ENCODE results near the gene TMEM267. TPM values are rescaled to one million over a fixed set of nuclear protein-coding genes. Genes with fewer than 3 reads are reported as not detected.

Gene TMEM267, protein sequence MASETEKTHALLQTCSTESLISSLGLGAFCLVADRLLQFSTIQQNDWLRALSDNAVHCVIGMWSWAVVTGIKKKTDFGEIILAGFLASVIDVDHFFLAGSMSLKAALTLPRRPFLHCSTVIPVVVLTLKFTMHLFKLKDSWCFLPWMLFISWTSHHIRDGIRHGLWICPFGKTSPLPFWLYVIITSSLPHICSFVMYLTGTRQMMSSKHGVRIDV
- total RNA-seq (10 to 100 TPM; 18.4 to 19.6 TPM), polyA plus RNA-seq (21.2 TPM)

DNA sequence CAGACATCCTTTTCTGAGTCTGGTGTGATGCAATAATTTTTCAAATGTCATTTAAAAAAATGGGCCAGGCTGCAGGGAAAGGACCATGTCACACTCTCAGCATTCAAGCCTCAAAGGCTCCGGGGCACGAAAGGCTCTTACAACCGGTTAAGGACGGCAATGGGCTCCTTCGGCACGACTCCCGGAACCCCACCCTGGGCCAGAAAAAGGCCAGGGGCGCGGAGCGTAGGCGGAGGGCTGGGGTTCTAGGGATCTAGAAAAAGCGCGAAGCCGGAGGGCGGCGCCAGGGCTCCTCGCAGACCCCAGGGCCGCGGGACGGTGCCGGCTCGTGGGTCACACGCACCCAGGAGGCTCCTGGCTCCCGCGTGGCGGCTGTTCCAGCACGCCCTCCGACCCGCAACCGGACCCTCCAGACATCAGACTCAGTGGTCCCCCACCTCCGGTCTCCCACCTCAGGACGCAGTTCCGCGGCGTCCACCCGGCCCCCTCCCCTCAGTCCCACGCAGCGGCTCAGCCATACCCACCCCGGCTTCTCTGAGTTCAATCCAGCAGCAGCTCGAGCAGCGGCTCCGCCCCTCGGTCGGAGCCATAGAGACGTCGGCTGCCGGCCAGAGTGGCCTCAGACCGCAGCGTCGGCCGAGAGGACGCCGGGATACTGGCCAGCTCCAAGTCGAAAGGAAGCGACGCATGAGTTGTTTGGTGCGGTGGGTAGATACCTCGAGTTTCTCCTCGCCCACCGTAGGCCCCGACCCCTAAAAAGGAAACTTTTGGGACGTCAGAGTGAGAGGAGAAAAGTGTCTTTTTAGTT, at the start of gene TMEM267:
TMEM267 (minus strand) TSS at position 568 of the 808 bp plus-strand sequence. CDS start 29,896 bp downstream, outside the sequence.
- Histone ChIP-seq H3K4me1 (ENCODE audit: insufficient read depth, low read length) (peaks cover 32% of the 10 kb centered on the region), H3K9me3 (ENCODE audit: low read length) (no peaks in the 10 kb centered on the region), H3K27ac (ENCODE audit: low read depth, low read length) (peak within 1 kb of the TSS; percentile 96), H3K27me3 (ENCODE audit: insufficient read depth, low read length, poor library complexity, severe bottlenecking) (no peaks in the 10 kb centered on the region), H3K4me3 (ENCODE audit: low read length) (peak within 1 kb of the TSS; percentile 61), H3K36me3 (ENCODE audit: insufficient read depth, low read length) (no peaks in the 10 kb centered on the region)
- peaks cover 0 to 10% (median 0%) of the 10 kb centered on the region in 3 donors for H3K36me3 Mint-ChIP-seq
- no peaks in the 10 kb centered on the region for H3K9me3 Mint-ChIP-seq
- peaks cover 31 to 55% (median 50%) of the 10 kb centered on the region in 3 donors for H3K4me1 Mint-ChIP-seq
- POLR2A ChIA-PET, result interaction anchor here (0.6 to 3.2 kb wide), 33 partner anchors 14 to 1614 kb away, joined by 3 to 49 read pairs (median 6); partner anchors contain the start of genes C5orf34, HMGCS1, MRPS30 and NIM1K
- CTCF ChIA-PET, result interaction anchor here (0.7 to 2.8 kb wide), 48 partner anchors 9 to 1579 kb away, joined by 3 to 33 read pairs (median 4); partner anchors contain the start of genes C5orf34, HMGCS1, NNT and RIMOC1
- DNase-seq, result peak; percentile 64 to 90 (median 73)
- H3K27me3 Mint-ChIP-seq, result no peaks in the 10 kb centered on the region
- peak within 1 kb of the TSS; percentile 94 to 99 (median 98) for H3K4me3 Mint-ChIP-seq
- H3K27ac Mint-ChIP-seq, result peak within 1 kb of the TSS; percentile 99 to 100 (median 100)

DNA sequence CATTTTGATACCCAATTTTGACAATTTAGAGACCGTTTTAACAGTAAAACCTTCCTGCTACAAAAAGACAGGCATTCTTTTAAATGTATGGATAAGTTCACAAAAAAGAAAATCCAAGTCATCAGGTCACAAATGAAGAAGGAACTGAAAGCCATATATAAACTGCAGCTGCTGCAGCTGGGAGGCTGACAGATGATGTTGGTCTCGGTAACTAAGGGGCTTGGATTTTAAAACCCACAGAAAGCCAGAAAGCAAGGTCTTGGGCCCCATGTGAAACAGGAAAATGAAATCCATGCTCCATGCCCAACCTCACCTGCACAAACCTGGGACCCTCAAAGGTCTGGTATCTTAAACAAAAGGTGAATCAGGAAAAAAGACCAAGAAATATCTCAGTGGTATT, 47.0 kb upstream of the TMEM267 start:
- H3K9me3 ChIP-seq (ENCODE audit: low read length), result no peaks in the 10 kb centered on the region
- H3K9me3 Mint-ChIP-seq, result no peaks in the 10 kb centered on the region
- H3K36me3 ChIP-seq (ENCODE audit: insufficient read depth, low read length), result peaks cover 55% of the 10 kb centered on the region
- H3K4me3 ChIP-seq (ENCODE audit: low read length), result no peak overlapping the region
- no peaks in the 10 kb centered on the region for H3K4me1 ChIP-seq (ENCODE audit: insufficient read depth, low read length)
- no peak overlapping the region for H3K4me3 Mint-ChIP-seq
- peaks cover 0 to 81% (median 34%) of the 10 kb centered on the region in 3 donors for H3K36me3 Mint-ChIP-seq
- no peaks in the 10 kb centered on the region for H3K27me3 ChIP-seq (ENCODE audit: insufficient read depth, low read length, poor library complexity, severe bottlenecking)
- peaks cover 7 to 20% (median 14%) of the 10 kb centered on the region in 3 donors for H3K4me1 Mint-ChIP-seq
- no peak overlapping the region for H3K27ac Mint-ChIP-seq
- ChIA-PET CTCF (interaction anchor here (0.7 to 0.9 kb wide), 2 partner anchors 46 to 134 kb away, joined by 3 to 5 read pairs; no protein-coding TSS in a partner anchor), POLR2A (no interaction called here)
- H3K27me3 Mint-ChIP-seq, result no peaks in the 10 kb centered on the region
- no peak for DNase-seq
- no peak overlapping the region for H3K27ac ChIP-seq (ENCODE audit: low read depth, low read length)

DNA sequence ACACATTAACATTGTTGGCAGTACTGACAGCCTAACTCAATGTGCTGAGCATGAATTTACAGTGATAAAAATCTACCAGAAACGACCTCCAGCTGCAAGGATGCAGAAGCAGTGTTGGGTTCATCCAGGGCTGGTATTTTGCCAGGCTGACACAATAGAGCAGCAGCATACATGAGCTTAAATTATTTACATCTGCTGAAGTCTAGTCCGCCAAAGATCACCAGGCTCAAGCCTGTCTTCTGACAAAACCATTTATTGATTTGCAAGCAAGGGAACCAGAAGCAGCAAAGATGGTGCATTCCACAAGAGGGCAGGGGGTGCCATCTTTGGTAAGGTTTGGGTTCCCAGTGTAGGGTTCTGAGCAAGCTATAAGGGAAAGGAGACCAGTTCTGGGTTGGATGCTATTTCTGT, 40.0 kb upstream of the TMEM267 start:
- Histone ChIP-seq H3K27ac (ENCODE audit: low read depth, low read length) (no peak overlapping the region), H3K27me3 (ENCODE audit: insufficient read depth, low read length, poor library complexity, severe bottlenecking) (no peaks in the 10 kb centered on the region), H3K36me3 (ENCODE audit: insufficient read depth, low read length) (peaks cover 17% of the 10 kb centered on the region), H3K4me1 (ENCODE audit: insufficient read depth, low read length) (no peaks in the 10 kb centered on the region), H3K4me3 (ENCODE audit: low read length) (no peak overlapping the region), H3K9me3 (ENCODE audit: low read length) (no peaks in the 10 kb centered on the region)
- CTCF ChIA-PET, result interaction anchor here (2.4 kb wide), 1 partner anchor 40 kb away, joined by 7 read pairs; the partner anchor contains the start of gene TMEM267
- no peak overlapping the region for H3K4me3 Mint-ChIP-seq
- peak overlapping the region in 1 of 8 donors; percentile 11 for H3K27ac Mint-ChIP-seq
- POLR2A ChIA-PET, result no interaction called here
- H3K4me1 Mint-ChIP-seq, result peaks cover 0 to 2% (median 0%) of the 10 kb centered on the region in 3 donors
- DNase-seq, result no peak
- H3K27me3 Mint-ChIP-seq, result no peaks in the 10 kb centered on the region
- no peaks in the 10 kb centered on the region for H3K9me3 Mint-ChIP-seq
- peaks cover 14 to 40% (median 29%) of the 10 kb centered on the region in 3 donors for H3K36me3 Mint-ChIP-seq

DNA sequence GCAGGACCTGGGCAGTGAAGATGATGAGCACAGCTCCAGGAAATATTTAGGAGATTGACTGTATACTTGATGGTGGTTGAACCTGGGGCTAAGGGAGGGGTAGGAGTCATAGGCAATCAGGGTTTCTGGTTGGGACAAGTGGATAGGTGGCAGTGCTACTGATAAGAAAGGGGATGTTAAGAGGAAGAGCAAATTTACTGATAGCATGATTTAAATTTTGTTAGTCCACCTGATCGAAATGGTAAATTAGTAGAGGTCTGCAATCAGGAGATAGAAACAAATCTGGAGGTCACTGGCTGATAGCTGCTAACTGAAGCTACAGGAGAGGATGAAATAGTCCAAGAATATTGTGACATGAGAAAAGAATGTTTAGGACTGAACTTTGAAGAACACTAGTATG, 37.0 kb upstream of the TMEM267 start:
- Histone ChIP-seq H3K9me3 (ENCODE audit: low read length) (no peaks in the 10 kb centered on the region), H3K27me3 (ENCODE audit: insufficient read depth, low read length, poor library complexity, severe bottlenecking) (no peaks in the 10 kb centered on the region), H3K27ac (ENCODE audit: low read depth, low read length) (no peak overlapping the region), H3K4me1 (ENCODE audit: insufficient read depth, low read length) (no peaks in the 10 kb centered on the region), H3K36me3 (ENCODE audit: insufficient read depth, low read length) (peaks cover 5% of the 10 kb centered on the region), H3K4me3 (ENCODE audit: low read length) (no peak overlapping the region)
- DNase-seq, result no peak
- Mint-ChIP-seq H3K27ac (peak overlapping the region in 1 of 8 donors; percentile 3), H3K4me3 (no peak overlapping the region), H3K27me3 (no peaks in the 10 kb centered on the region), H3K36me3 (peaks cover 14 to 23% (median 19%) of the 10 kb centered on the region in 3 donors), H3K4me1 (peaks cover 3% of the 10 kb centered on the region in 3 donors), H3K9me3 (no peaks in the 10 kb centered on the region)
- CTCF ChIA-PET, result interaction anchor here (2.2 kb wide), 1 partner anchor 37 kb away, joined by 6 read pairs; the partner anchor contains the start of gene TMEM267
- POLR2A ChIA-PET, result no interaction called here

DNA sequence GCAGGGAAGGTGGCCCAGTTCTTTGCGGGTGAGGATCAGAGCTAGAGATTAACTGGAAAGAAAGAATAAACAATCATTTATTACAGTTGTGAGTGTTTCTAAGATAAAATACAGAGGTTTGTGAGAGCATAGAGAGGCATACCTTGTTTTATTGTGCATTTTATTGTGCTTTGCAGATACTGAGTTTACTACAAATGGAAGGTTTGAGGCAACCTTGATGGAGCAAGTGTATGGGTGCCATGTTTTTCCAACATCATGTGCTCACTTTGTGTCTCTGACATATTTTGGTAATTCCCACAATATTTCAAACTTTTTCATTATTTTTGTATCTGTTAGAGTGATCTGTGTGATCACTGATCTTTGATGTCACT, 32.0 kb upstream of the TMEM267 start:
- H3K36me3 ChIP-seq (ENCODE audit: insufficient read depth, low read length), result no peaks in the 10 kb centered on the region
- Mint-ChIP-seq H3K27ac (peak overlapping the region; percentile 83 to 99 (median 94)), H3K4me1 (peaks cover 24 to 36% (median 30%) of the 10 kb centered on the region in 3 donors), H3K36me3 (peaks cover 0 to 8% (median 0%) of the 10 kb centered on the region in 3 donors), H3K4me3 (peak overlapping the region; percentile 91 to 98 (median 94)), H3K9me3 (no peaks in the 10 kb centered on the region), H3K27me3 (peaks cover 0 to 1% of the 10 kb centered on the region in 2 donors)
- H3K4me3 ChIP-seq (ENCODE audit: low read length), result peak overlapping the region; percentile 86
- H3K27me3 ChIP-seq (ENCODE audit: insufficient read depth, low read length, poor library complexity, severe bottlenecking), result no peaks in the 10 kb centered on the region
- H3K27ac ChIP-seq (ENCODE audit: low read depth, low read length), result peak overlapping the region; percentile 83
- no peak for DNase-seq
- H3K9me3 ChIP-seq (ENCODE audit: low read length), result no peaks in the 10 kb centered on the region
- CTCF ChIA-PET, result interaction anchor here (2.7 kb wide), 1 partner anchor 31 kb away, joined by 22 read pairs; the partner anchor contains the start of gene TMEM267
- peaks cover 9% of the 10 kb centered on the region for H3K4me1 ChIP-seq (ENCODE audit: insufficient read depth, low read length)
- POLR2A ChIA-PET, result interaction anchor here (1.6 kb wide), 1 partner anchor 32 kb away, joined by 33 read pairs; the partner anchor contains the start of gene TMEM267

DNA sequence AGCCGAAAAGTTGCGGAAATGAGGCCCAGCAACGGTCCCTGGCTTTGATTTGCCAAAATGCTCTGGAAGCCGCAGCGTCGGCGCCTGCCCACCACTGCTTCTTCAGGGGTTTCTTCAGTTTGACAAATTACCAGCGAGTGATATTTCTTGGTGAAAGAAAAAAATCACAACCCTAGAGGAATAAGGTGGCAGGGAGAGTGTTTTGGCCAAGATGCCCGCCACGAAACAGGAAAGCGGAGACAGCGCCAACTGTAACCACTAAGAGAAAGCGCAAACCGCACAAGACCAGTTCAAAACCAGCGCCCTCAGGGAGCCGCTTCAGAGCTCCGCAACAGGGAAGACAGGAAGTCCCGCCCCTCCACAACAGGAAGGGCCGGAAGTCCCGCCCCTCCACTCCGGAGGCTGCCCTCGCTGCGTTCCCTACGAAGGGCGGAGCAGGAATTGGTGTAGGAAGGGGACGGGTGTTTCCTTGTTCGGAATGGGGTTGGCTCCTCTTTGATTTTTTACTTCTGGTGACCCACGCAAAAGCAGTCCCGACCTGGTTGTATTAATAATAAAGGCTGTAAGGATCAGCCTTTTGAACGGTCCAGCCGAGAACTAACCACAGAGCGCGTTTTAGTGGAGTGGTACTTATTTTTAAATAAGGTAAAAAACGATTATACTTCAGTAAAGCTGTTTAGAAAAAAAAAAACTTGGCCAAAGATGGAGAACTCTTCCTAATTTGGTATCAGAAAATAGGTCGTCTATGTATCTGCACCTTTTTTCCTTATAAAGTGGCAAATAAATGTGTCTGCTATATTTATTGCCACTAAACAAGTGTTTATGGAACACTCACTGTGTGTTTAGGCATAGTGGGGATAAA, 31.4 kb upstream of the TMEM267 start, which contains the start of gene C5orf34:
C5orf34 (minus strand) TSS at position 333 of the 862 bp plus-strand sequence. CDS start 5,809 bp downstream, outside the sequence.
- POLR2A ChIA-PET, result interaction anchor here (1.2 to 1.6 kb wide), 3 partner anchors 31 to 202 kb away, joined by 3 to 33 read pairs (median 4); partner anchors contain the start of genes HMGCS1 and TMEM267
- Histone ChIP-seq H3K4me1 (ENCODE audit: insufficient read depth, low read length) (peaks cover 9% of the 10 kb centered on the region), H3K9me3 (ENCODE audit: low read length) (no peaks in the 10 kb centered on the region), H3K36me3 (ENCODE audit: insufficient read depth, low read length) (no peaks in the 10 kb centered on the region), H3K4me3 (ENCODE audit: low read length) (peak within 1 kb of the TSS; percentile 86), H3K27ac (ENCODE audit: low read depth, low read length) (peak within 1 kb of the TSS; percentile 83), H3K27me3 (ENCODE audit: insufficient read depth, low read length, poor library complexity, severe bottlenecking) (no peaks in the 10 kb centered on the region)
- peak; percentile 89 to 94 (median 91) for DNase-seq
- peak within 1 kb of the TSS; percentile 91 to 98 (median 94) for H3K4me3 Mint-ChIP-seq
- H3K9me3 Mint-ChIP-seq, result no peaks in the 10 kb centered on the region
- peak within 1 kb of the TSS; percentile 83 to 99 (median 94) for H3K27ac Mint-ChIP-seq
- CTCF ChIA-PET, result interaction anchor here (1.2 to 2.7 kb wide), 2 partner anchors 31 to 40 kb away, joined by 3 to 22 read pairs; partner anchors contain the start of gene TMEM267
- H3K4me1 Mint-ChIP-seq, result peaks cover 24 to 36% (median 30%) of the 10 kb centered on the region in 3 donors
- H3K36me3 Mint-ChIP-seq, result peaks cover 0 to 8% (median 0%) of the 10 kb centered on the region in 3 donors
- H3K27me3 Mint-ChIP-seq, result peaks cover 0 to 1% of the 10 kb centered on the region in 2 donors

DNA sequence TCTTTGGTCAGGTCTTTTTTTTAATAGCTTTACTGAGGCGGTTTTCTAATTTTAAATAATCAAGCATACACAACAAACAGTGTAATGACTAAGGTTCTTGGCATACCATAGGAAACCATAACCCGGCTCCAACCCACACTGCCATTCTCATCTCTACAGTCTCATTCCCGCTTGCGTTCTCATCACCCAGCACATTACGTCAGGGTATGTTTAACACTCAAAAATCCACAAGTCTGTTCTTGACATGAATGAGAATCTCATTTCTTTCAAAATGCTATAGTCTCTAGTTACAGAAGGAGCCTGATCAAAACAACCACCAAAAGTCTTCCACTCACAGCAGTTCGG, 30.8 kb upstream of the TMEM267 start:
- Mint-ChIP-seq H3K4me1 (peaks cover 24 to 36% (median 30%) of the 10 kb centered on the region in 3 donors), H3K27ac (peak overlapping the region; percentile 83 to 99 (median 94)), H3K9me3 (no peaks in the 10 kb centered on the region), H3K36me3 (peaks cover 0 to 8% (median 0%) of the 10 kb centered on the region in 3 donors), H3K4me3 (peak overlapping the region; percentile 91 to 98 (median 94)), H3K27me3 (peaks cover 0 to 1% of the 10 kb centered on the region in 2 donors)
- Histone ChIP-seq H3K4me3 (ENCODE audit: low read length) (peak overlapping the region; percentile 86), H3K36me3 (ENCODE audit: insufficient read depth, low read length) (no peaks in the 10 kb centered on the region), H3K27ac (ENCODE audit: low read depth, low read length) (peak overlapping the region; percentile 83), H3K27me3 (ENCODE audit: insufficient read depth, low read length, poor library complexity, severe bottlenecking) (no peaks in the 10 kb centered on the region), H3K4me1 (ENCODE audit: insufficient read depth, low read length) (peaks cover 9% of the 10 kb centered on the region), H3K9me3 (ENCODE audit: low read length) (no peaks in the 10 kb centered on the region)
- POLR2A ChIA-PET, result interaction anchor here (1.2 to 1.6 kb wide), 3 partner anchors 30 to 201 kb away, joined by 3 to 33 read pairs (median 4); partner anchors contain the start of genes HMGCS1 and TMEM267
- no peak for DNase-seq
- CTCF ChIA-PET, result interaction anchor here (1.2 to 2.7 kb wide), 2 partner anchors 30 to 40 kb away, joined by 3 to 22 read pairs; partner anchors contain the start of gene TMEM267
